ENCODE data around the gene SCN2B. TPM values are rescaled to one million over a fixed set of nuclear protein-coding genes. Genes with fewer than 3 reads are reported as not detected.

Gene SCN2B
- total RNA-seq, 6 donors from 2014 or later: 0.22 to 2.4 (median 0.32) TPM; not detected in 2

GRCh38 chr11:118120793-118121192 lies 55.6 kb downstream of the SCN2B start:
- no peak for ATAC-seq (ENCODE audit: low FRiP score in 2 of 2)
- no peak overlapping the region for H3K4me3 ChIP-seq
- H3K36me3 ChIP-seq: no peaks in the 10 kb centered on the region
- TF ChIP-seq POLR2A (IDR thresholded peaks at IDR 0.05) (no peak), CTCF (IDR thresholded peaks at IDR 0.05) (no peak), EP300 (IDR thresholded peaks at IDR 0.05) (no peak), POLR2AphosphoS5 (IDR thresholded peaks at IDR 0.05) (no peak)
- no peaks in the 10 kb centered on the region for H3K27me3 ChIP-seq
- no peak overlapping the region for H3K27ac ChIP-seq
- no peaks in the 10 kb centered on the region for H3K4me1 ChIP-seq
- WGBS, 2 donors: 87 to 92% methylated on average over 1 of the region's 1 CpG
- no peaks in the 10 kb centered on the region for H3K9me3 ChIP-seq
- DNase-seq: no peak

- Histone ChIP-seq H3K4me1 (no peaks in the 10 kb centered on the region), H3K27me3 (no peaks in the 10 kb centered on the region), H3K27ac (no peak overlapping the region), H3K9me3 (no peaks in the 10 kb centered on the region), H3K4me3 (no peak overlapping the region), H3K36me3 (no peaks in the 10 kb centered on the region)
- 63 to 74% methylated on average over 9 of the region's 9 CpGs for WGBS, 2 donors
- TF ChIP-seq POLR2AphosphoS5 (IDR thresholded peaks at IDR 0.05) (no peak), EP300 (IDR thresholded peaks at IDR 0.05) (no peak), CTCF (IDR thresholded peaks at IDR 0.05) (no peak), POLR2A (IDR thresholded peaks at IDR 0.05) (no peak)
- DNase-seq: no peak
- no peak for ATAC-seq (ENCODE audit: low FRiP score in 2 of 2)
Observed at GRCh38 chr11:118117790-118118601, 58.4 kb downstream of the SCN2B start.

GRCh38 chr11:118115048-118115447 lies 61.4 kb downstream of the SCN2B start:
- Histone ChIP-seq H3K9me3 (no peaks in the 10 kb centered on the region), H3K4me3 (no peak overlapping the region), H3K27me3 (no peaks in the 10 kb centered on the region), H3K36me3 (no peaks in the 10 kb centered on the region), H3K27ac (no peak overlapping the region), H3K4me1 (no peaks in the 10 kb centered on the region)
- ATAC-seq (ENCODE audit: low FRiP score in 2 of 2) (no peak), DNase-seq (no peak)
- TF ChIP-seq EP300 (IDR thresholded peaks at IDR 0.05) (no peak), POLR2AphosphoS5 (IDR thresholded peaks at IDR 0.05) (no peak), CTCF (IDR thresholded peaks at IDR 0.05) (no peak), POLR2A (IDR thresholded peaks at IDR 0.05) (no peak)
- WGBS, 2 donors: 95 to 98% methylated on average over 7 of the region's 7 CpGs

- 91 to 100% methylated on average over 1 of the region's 1 CpG for WGBS, 2 donors
- Histone ChIP-seq H3K4me3 (no peak overlapping the region), H3K4me1 (no peaks in the 10 kb centered on the region), H3K27ac (no peak overlapping the region), H3K9me3 (no peaks in the 10 kb centered on the region), H3K36me3 (no peaks in the 10 kb centered on the region), H3K27me3 (no peaks in the 10 kb centered on the region)
- ATAC-seq (ENCODE audit: low FRiP score in 2 of 2): no peak
- DNase-seq: no peak
- TF ChIP-seq EP300 (IDR thresholded peaks at IDR 0.05): no peak
- no peak for TF ChIP-seq POLR2A (IDR thresholded peaks at IDR 0.05)
- TF ChIP-seq POLR2AphosphoS5 (IDR thresholded peaks at IDR 0.05): no peak
- TF ChIP-seq CTCF (IDR thresholded peaks at IDR 0.05): no peak
Observed at GRCh38 chr11:118114266-118114665, 62.2 kb downstream of the SCN2B start.

All from upper lobe of left lung (tissue), 6 donors.